Ovary (tissue), 3 donors: ENCODE measurements around the gene SRGAP3.

Experiments used
- POLR2A ChIP-seq: fragments of 450-650 bp; IDR thresholded peaks from one replicate; pipeline ENCODE4 v1.6.1; 2017; ENCODE audit warnings: antibody characterized with exemption, mild to moderate bottlenecking, moderate library complexity
- TF ChIP-seq, protein P1 (sequence below), 3 donors: fragments of 450-650 bp in 2 of 3; fragments of 200-600 bp in 1 of 3; IDR thresholded peaks; one replicate each; pipeline versions ENCODE4 v1.5.1 to v1.8.0; 2016 to 2022; ENCODE audit warnings: antibody characterized with exemption in 3 of 3, mild to moderate bottlenecking in 1 of 3
- donor health status: DM: no; HTN: no; CAD: no.

DNA sequence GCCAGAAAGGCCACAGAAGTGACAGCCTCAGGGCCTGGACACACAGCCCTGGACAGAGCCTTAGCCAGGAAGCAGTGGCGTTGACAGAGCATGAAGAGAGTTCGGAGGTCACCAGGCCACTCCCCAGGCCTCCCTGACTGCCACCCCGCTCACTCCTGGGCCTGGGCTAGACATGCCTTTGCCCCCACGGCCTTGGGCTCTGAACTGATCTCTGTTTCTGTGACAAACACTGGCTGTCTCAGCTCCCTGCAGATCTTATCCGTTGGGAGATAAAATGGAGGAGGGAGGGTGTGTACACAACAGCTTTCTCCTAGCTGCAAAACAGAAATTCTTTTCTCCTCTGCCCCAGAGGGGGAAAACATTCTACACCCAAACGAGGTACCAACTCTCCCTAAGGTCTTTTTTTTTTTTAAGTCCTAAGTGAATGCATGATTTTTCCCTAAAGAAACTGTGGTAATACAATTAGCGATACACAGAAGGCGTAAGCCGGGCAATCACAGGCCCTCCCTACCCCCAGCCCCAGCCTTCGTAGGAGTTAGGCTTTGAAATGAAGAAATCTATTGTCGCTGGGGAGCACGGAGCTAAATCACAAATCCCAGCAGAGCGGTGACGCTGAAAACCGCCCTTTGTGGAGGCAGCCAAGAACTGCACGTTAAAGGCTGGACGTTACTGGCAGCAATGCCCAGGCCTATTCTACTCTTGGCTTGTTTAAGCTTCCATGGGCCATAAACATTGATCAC lies 45.0 kb downstream of the SRGAP3 start:
- TF ChIP-seq, protein P1, sequence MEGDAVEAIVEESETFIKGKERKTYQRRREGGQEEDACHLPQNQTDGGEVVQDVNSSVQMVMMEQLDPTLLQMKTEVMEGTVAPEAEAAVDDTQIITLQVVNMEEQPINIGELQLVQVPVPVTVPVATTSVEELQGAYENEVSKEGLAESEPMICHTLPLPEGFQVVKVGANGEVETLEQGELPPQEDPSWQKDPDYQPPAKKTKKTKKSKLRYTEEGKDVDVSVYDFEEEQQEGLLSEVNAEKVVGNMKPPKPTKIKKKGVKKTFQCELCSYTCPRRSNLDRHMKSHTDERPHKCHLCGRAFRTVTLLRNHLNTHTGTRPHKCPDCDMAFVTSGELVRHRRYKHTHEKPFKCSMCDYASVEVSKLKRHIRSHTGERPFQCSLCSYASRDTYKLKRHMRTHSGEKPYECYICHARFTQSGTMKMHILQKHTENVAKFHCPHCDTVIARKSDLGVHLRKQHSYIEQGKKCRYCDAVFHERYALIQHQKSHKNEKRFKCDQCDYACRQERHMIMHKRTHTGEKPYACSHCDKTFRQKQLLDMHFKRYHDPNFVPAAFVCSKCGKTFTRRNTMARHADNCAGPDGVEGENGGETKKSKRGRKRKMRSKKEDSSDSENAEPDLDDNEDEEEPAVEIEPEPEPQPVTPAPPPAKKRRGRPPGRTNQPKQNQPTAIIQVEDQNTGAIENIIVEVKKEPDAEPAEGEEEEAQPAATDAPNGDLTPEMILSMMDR (IDR thresholded peaks at IDR 0.05) = no peak
- TF ChIP-seq POLR2A = no peak
